Liver (tissue), 9 donors: ENCODE measurements around the gene FEZF2. TPM values are rescaled to one million over a fixed set of nuclear protein-coding genes. Genes with fewer than 3 reads are reported as not detected.

Source experiments
- DNase-seq: peaks from one replicate; pipeline ENCODE4 v3.0.0-alpha.2; 2017; ENCODE audit warnings: low spot score
- H3K27ac ChIP-seq, 2 donors: one replicate each; pipeline ENCODE4 v1.7.0; 2013; ENCODE audit warnings: inconsistent platforms in 2 of 2, low read length in 2 of 2, control low read depth in 1 of 2, low read depth in 1 of 2, mild to moderate bottlenecking in 1 of 2
- H3K27me3 ChIP-seq, 4 donors: one replicate each; pipeline versions ENCODE4 v1.6.1 to v1.7.0; 2013; ENCODE audit warnings: low read length in 3 of 4, inconsistent platforms in 1 of 4, mild to moderate bottlenecking in 1 of 4, moderate library complexity in 1 of 4; ENCODE audit not compliant: control insufficient read depth in 4 of 4, insufficient read depth in 4 of 4
- H3K36me3 ChIP-seq, 4 donors: one replicate each; pipeline versions ENCODE4 v1.6.1 to v1.7.0; 2013; ENCODE audit warnings: low read length in 3 of 4, mild to moderate bottlenecking in 3 of 4, low read depth in 1 of 4, moderate library complexity in 1 of 4; ENCODE audit not compliant: control insufficient read depth in 4 of 4, insufficient read depth in 3 of 4
- H3K4me1 ChIP-seq, 4 donors: one replicate each; pipeline versions ENCODE4 v1.6.1 to v1.7.0; 2013; ENCODE audit warnings: low read length in 3 of 4, mild to moderate bottlenecking in 3 of 4, moderate library complexity in 1 of 4; ENCODE audit not compliant: control insufficient read depth in 4 of 4, insufficient read depth in 4 of 4
- H3K4me3 ChIP-seq, 3 donors: one replicate each; pipeline versions ENCODE4 v1.6.1 to v1.7.0; 2013; ENCODE audit warnings: low read length in 3 of 3, control low read depth in 1 of 3, low read depth in 1 of 3, mild to moderate bottlenecking in 1 of 3
- H3K9ac ChIP-seq, 2 donors: one replicate each; pipeline ENCODE4 v1.7.0; 2013; ENCODE audit warnings: low read length in 2 of 2, mild to moderate bottlenecking in 2 of 2, moderate library complexity in 2 of 2, control low read depth in 1 of 2, low read depth in 1 of 2
- H3K9me3 ChIP-seq, 4 donors: one replicate each; pipeline versions ENCODE4 v1.6.1 to v1.7.0; 2013; ENCODE audit warnings: low read length in 3 of 4; ENCODE audit not compliant: control insufficient read depth in 4 of 4
- ATF3 ChIP-seq: IDR thresholded peaks from 2 replicates; pipeline ENCODE4 v1.6.1; 2016; ENCODE audit warnings: antibody characterized with exemption
- CTCF ChIP-seq: fragments of 150-350 bp; IDR thresholded peaks from 2 replicates; pipeline ENCODE4 v1.5.1; 2017; ENCODE audit warnings: improper control_type of control experiment, low read depth, low read length; ENCODE audit not compliant: missing input control
- EGR1 ChIP-seq, 2 donors: IDR thresholded peaks; 2 replicates each; pipeline ENCODE4 v1.6.1; 2016 to 2018; ENCODE audit warnings: antibody characterized with exemption in 2 of 2, low read depth in 2 of 2
- FOXA1 ChIP-seq: IDR thresholded peaks from 2 replicates; pipeline ENCODE4 v1.6.1; 2016; ENCODE audit warnings: antibody characterized with exemption
- FOXA2 ChIP-seq: IDR thresholded peaks from 2 replicates; pipeline ENCODE4 v1.6.1; 2016; ENCODE audit warnings: antibody characterized with exemption
- GABPA ChIP-seq, 2 donors: IDR thresholded peaks in 1 of 2; conservative IDR thresholded peaks in 1 of 2; 2 replicates each; pipeline ENCODE4 v1.6.1; 2016; ENCODE audit warnings: antibody characterized with exemption in 2 of 2, mild to moderate bottlenecking in 1 of 2, moderate library complexity in 1 of 2
- HNF4A ChIP-seq, 2 donors: conservative IDR thresholded peaks; 2 replicates each; pipeline ENCODE4 v1.6.1; 2016; ENCODE audit warnings: antibody characterized with exemption in 2 of 2, mild to moderate bottlenecking in 2 of 2
- HNF4G ChIP-seq: IDR thresholded peaks from 2 replicates; pipeline ENCODE4 v1.6.1; 2016; ENCODE audit warnings: antibody characterized with exemption
- RAD21 ChIP-seq, 2 donors: IDR thresholded peaks; 2 replicates each; pipeline ENCODE4 v1.6.1; 2016; ENCODE audit warnings: antibody characterized with exemption in 2 of 2, mild to moderate bottlenecking in 2 of 2
- REST ChIP-seq: IDR thresholded peaks from 2 replicates; pipeline ENCODE4 v1.6.1; 2016; ENCODE audit warnings: antibody characterized with exemption, mild to moderate bottlenecking
- RXRA ChIP-seq, 2 donors: IDR thresholded peaks; 2 replicates each; pipeline ENCODE4 v1.6.1; 2017 to 2018; ENCODE audit warnings: antibody characterized with exemption in 2 of 2, mild to moderate bottlenecking in 1 of 2
- SP1 ChIP-seq: IDR thresholded peaks from 2 replicates; pipeline ENCODE4 v1.6.1; 2018; ENCODE audit warnings: antibody characterized with exemption, mild to moderate bottlenecking
- TAF1 ChIP-seq: conservative IDR thresholded peaks from 2 replicates; pipeline ENCODE4 v1.6.1; 2016; ENCODE audit warnings: antibody characterized with exemption, mild to moderate bottlenecking
- YY1 ChIP-seq: IDR thresholded peaks from 2 replicates; pipeline ENCODE4 v1.6.1; 2016; ENCODE audit warnings: antibody characterized with exemption, mild to moderate bottlenecking
- ZBTB33 ChIP-seq: IDR thresholded peaks from 2 replicates; pipeline ENCODE4 v1.6.1; 2016; ENCODE audit warnings: antibody characterized with exemption
- WGBS: extraction: QIAGEN DNeasy Blood & Tissue Kit; methylation state at CpG from one replicate; pipeline ENCODE4 v1.1.7; 2013; 5-methylcytosine and 5-hydroxymethylcytosine counted together
- polyA plus RNA-seq, 2 donors: library from polyadenylated mRNA; stranded (reverse) in 1 of 2; unstranded in 1 of 2; fragments of 200-250 nt in 1 of 2; fragments of >200 nt in 1 of 2; fragmentation: Nextera tagmentation in 1 of 2; extraction: Ambion mirVana in 1 of 2; gene quantifications; one replicate each; pipeline versions ENCODE4 v1.2.1 to v1.2.3, GENCODE V29; 2013 to 2015
- total RNA-seq, 2 donors: library from RNA; depleted of rRNA; stranded (reverse); fragments of >200 nt; gene quantifications; one replicate each; pipeline ENCODE4 v1.2.3, GENCODE V29; 2014
- donor health status: healthy.
- donor health status: healthy.
- donor health status: healthy.
- donor health status: healthy.
- donor health status: healthy.

The FEZF2 gene
- total and polyA plus RNA-seq, 4 donors = not detected

GRCh38 chr3:62332017-62332416, 41.3 kb downstream of the FEZF2 start:
- Histone ChIP-seq H3K27ac (no peak overlapping the region), H3K9ac (no peak overlapping the region), H3K27me3 (no peaks in the 10 kb centered on the region), H3K4me1 (no peaks in the 10 kb centered on the region), H3K4me3 (no peak overlapping the region), H3K36me3 (no peaks in the 10 kb centered on the region), H3K9me3 (no peaks in the 10 kb centered on the region)
- DNase-seq = no peak
- TF ChIP-seq HNF4A (conservative IDR thresholded peaks at IDR 0.05) = no peak
- no peak for TF ChIP-seq HNF4G
- TF ChIP-seq REST = no peak
- no peak for TF ChIP-seq YY1
- TF ChIP-seq FOXA2 = no peak
- no peak for TF ChIP-seq TAF1
- TF ChIP-seq EGR1 (IDR thresholded peaks at IDR 0.05; ENCODE audit: low read depth in 2 of 2) = no peak
- no peak for TF ChIP-seq GABPA (IDR thresholded peaks at IDR 0.05 in 1 of 2, conservative IDR thresholded peaks at IDR 0.05 in 1 of 2)
- TF ChIP-seq SP1 = no peak
- TF ChIP-seq ATF3 = no peak
- no peak for TF ChIP-seq RXRA (IDR thresholded peaks at IDR 0.05)
- 96% methylated on average over 1 of the region's 1 CpG for WGBS

- Histone ChIP-seq H3K27ac (no peak overlapping the region), H3K36me3 (no peaks in the 10 kb centered on the region), H3K4me3 (no peak overlapping the region), H3K27me3 (no peaks in the 10 kb centered on the region), H3K9ac (no peak overlapping the region), H3K4me1 (no peaks in the 10 kb centered on the region), H3K9me3 (no peaks in the 10 kb centered on the region)
- DNase-seq = no peak
- TF ChIP-seq CTCF (no peak), HNF4G (no peak), RAD21 (IDR thresholded peaks at IDR 0.05) (no peak), REST (no peak), RXRA (IDR thresholded peaks at IDR 0.05) (no peak), FOXA1 (no peak), HNF4A (conservative IDR thresholded peaks at IDR 0.05) (no peak), ZBTB33 (no peak)
- 92% methylated on average over 5 of the region's 5 CpGs for whole genome bisulfite sequencing
Measured at GRCh38 chr3:62329971-62330370, 43.4 kb downstream of the FEZF2 start.
